Activated CD8-positive, alpha-beta memory T cell treated with anti-CD3 and anti-CD28 coated beads, Interleukin-2, amount 50 U/mL, for 1 hour (primary cell): ENCODE results near the gene RRP1B.
"Not testable (repeated sequence)": the region's sequence is repeated elsewhere in the genome, so short reads cannot be mapped to it uniquely, and the experiment has no call there.

Experiments
- DNase-seq: peaks from one replicate; pipeline ENCODE4 v3.0.0-alpha.2; 2020; ENCODE audit errors: extremely low read depth

Gene RRP1B

DNA sequence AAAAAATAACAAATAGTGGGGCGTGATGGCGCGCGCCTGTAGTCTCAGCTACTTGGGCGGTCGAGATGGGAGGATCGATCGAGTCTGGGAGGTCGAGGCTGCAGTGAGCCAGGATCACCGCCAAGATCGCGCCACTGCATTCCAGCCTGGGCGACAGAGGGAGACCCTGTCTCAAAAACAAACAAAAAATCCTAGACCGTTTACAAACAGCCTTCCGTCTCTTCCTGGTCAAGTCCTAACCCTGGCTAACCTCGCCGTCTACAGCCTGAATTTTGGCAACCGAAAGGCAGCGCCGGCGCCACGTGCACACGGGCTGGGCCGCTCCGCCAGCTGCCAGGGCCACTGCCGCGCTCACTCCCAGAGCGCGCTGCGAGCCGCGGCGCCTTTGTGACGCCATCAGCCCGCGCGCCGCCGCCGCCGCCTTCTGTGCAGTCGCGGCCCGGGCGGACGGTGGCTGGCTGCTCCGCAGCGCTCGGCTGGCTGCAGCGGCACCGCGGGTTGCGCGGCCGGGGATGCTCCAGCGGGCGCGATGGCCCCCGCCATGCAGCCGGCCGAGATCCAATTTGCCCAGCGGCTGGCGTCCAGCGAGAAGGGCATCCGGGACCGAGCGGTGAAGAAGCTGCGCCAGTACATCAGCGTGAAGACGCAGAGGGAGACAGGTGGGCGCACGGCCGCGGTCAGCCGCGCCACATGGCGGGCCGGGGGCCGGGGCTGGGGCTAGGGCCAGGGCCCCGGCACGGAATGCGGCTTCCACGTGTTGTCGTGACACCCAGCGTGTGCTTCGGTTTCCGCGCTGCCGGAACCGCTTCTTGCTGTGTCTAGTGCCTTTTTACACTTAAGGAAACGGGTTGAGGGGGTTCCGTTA, at the start of gene RRP1B, which contains the start of gene HSF2BP:
Gene RRP1B, plus strand, starts transcription at position 425 of the 865 bp plus-strand sequence. Its CDS starts 105 bp downstream, at position 530.
Gene HSF2BP, minus strand, starts transcription at position 353 of the 865 bp plus-strand sequence. CDS start 1,392 bp downstream, outside the sequence.
- DNase-seq, result no peak

- DNase-seq, result no peak
These were observed 47.6 kb upstream of the RRP1B start for GRCh38 chr21:43611598-43612369.

GRCh38 chr21:43613755-43614638, 45.4 kb upstream of the RRP1B start:
- no peak for DNase-seq

- DNase-seq, result no peak
These were observed 44.5 kb upstream of the RRP1B start for GRCh38 chr21:43614839-43615238.

GRCh38 chr21:43616861-43617260, 42.5 kb upstream of the RRP1B start:
- not testable (repeated sequence) for DNase-seq

- no peak for DNase-seq
These were observed 40.4 kb upstream of the RRP1B start for GRCh38 chr21:43618940-43619339.

GRCh38 chr21:43619344-43619743, 40.0 kb upstream of the RRP1B start:
- DNase-seq, result no peak

- no peak for DNase-seq
These were observed 39.5 kb upstream of the RRP1B start for GRCh38 chr21:43619856-43620255.

DNA sequence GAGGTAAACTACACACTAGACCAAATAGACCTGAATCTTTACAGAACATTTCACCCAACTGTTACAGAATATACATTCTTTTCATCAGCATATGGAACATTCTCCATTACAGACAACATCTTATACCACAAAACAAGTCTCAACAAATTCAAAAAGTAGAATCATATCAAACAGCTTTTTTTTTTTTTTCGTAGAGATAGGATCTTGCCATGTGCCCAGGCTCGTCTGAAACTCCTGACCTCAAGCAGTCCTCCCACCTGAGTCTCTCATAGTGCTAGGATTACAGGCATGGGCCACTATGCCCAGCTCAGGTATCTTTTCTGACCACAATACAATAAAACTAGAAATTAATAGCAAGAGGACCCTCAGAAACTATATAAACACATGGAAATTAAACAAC, 36.6 kb upstream of the RRP1B start:
- DNase-seq, result no peak

DNA sequence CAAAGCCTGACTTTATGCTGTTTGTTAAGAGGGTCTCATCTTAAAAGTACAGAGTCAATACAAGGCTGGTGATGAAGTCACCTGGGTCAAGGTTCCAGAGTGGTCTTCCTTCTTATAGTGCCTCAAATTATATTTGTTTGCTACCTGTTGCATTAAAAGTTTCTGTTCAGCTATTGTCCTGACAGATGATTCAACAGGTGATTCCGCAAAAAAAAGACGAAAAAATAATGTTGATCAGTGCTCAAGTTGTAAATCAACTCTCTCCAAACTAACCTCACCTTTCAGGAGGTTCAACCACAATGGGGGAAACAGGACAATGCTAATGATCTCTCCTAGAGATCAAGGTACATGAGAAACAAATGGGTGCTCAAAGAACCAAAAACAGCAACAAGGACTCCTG, 35.8 kb upstream of the RRP1B start:
- DNase-seq, result no peak

- no peak for DNase-seq
These were observed 35.0 kb upstream of the RRP1B start for GRCh38 chr21:43624339-43624738.

DNA sequence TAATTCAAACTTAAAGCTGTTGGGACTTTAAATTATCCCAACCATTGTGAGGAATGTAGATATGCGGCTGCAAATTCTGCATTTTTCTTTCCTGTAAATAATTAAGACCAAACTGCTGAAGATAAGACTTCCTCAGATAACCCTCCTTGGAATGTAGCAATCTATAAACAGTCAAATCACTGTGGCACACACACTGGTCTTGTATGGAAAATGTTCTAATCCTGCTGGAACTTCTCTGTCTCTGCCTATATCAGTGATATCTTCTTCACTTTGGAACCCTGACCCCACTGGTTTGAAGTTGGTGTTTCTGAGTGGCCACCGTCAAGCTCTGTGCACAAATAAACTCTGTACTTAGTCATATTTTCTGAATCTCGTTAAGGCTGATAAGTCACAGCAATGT, 33.0 kb upstream of the RRP1B start:
- DNase-seq, result no peak

GRCh38 chr21:43627527-43627926, 31.8 kb upstream of the RRP1B start:
- no peak for DNase-seq

DNA sequence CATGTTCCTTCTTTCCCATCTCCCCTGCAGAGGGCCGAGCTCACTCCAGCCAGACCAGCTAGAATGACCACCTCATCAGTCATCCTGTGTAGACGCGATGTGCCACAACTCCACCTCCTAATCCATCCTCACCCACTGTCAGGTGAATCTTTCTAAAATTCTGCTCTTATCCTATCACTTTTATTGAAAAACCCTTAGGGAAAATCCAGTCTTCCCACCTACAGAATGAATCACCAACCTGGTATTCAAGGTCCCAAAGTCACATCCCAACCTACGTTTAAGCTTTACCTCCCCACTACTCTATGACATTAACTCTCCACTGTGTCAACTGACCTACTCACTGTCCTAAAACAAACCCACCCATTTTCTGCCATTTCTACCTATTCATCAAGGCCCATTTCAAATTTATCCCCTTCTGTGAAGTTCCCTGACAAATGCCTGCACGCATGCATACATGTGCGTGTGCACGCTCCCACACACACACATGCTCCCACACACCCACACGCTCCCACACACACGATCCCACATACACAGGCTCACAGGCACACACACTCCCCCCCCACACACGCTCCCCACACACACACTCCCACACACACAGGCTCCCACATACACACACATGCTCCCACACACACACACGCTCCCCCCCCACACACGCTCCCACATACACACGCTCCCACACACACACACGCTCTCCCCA, 27.8 kb upstream of the RRP1B start:
- DNase-seq, result no peak

DNA sequence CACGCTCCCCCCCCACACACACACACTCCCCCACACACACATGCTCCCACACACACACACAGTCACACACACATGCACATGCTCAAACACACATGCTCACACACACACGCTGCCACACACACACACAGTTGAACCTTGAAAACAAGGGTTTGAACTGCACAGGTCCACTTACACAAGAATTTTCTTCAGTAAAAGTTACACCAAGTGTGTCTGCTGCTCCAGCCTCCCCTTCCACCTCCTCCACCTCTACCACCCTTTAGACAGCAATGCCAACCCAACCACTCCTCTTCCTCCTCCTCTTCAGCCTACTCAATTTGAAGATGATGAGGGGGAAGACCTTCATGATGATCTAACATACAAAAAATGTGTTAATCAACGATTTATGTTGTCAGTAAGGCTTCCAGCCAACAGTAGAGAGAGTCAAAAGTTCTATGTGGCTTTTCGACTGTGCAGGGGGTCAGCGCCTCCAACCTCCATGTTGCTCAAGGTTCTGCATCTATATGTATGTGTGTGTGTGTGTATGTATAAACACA, 26.9 kb upstream of the RRP1B start:
- no peak for DNase-seq

DNA sequence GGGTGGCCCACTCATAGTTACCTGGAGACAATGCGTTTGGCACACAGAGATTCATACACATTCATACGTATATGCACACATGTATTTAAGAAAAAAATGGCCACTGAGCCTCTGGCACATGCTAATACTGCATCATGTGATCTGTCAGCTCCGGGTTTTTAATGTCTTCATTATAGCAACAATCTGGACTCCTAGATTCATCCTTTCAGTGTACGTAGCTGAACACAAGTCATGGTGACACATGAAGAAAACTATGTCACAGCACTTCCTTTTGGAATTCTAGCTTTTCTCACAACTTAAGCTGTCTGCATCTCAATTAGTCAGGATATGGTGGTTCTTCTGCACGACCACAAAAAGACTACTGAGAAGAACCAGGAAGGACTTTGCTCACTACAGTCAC, 24.7 kb upstream of the RRP1B start:
- DNase-seq, result no peak

- no peak for DNase-seq
These were observed 23.9 kb upstream of the RRP1B start for GRCh38 chr21:43635436-43635835.

- no peak for DNase-seq
These were observed 21.7 kb upstream of the RRP1B start for GRCh38 chr21:43637530-43638158.

GRCh38 chr21:43639470-43640353, 19.6 kb upstream of the RRP1B start:
- no peak for DNase-seq
